Cardiac fibroblast (primary cell): ENCODE data around the gene SAA4.
"Not testable (repeated sequence)": the region's sequence is repeated elsewhere in the genome, so short reads cannot be mapped to it uniquely, and the experiment has no call there.

Experiments
- DNase-seq, 2 donors: peaks; one replicate each; pipeline versions ENCODE4 v3.0.0 to v3.0.0-alpha.2; 2010; ENCODE audit warnings: low read depth in 2 of 2
- H3K4me3 ChIP-seq, 2 donors: replicated peaks in 1 of 2; 1 replicate in 1 of 2; 2 replicates in 1 of 2; pipeline ENCODE4 v1.5.1; 2011; ENCODE audit warnings: low read depth in 2 of 2, low read length in 2 of 2, mild to moderate bottlenecking in 2 of 2, moderate library complexity in 1 of 2
- TF ChIP-seq, protein P1 (sequence below): IDR thresholded peaks from one replicate; pipeline ENCODE4 v1.5.1; 2011; ENCODE audit warnings: low read depth, mild to moderate bottlenecking, low read length, inconsistent platforms

SAA4 gene

DNA sequence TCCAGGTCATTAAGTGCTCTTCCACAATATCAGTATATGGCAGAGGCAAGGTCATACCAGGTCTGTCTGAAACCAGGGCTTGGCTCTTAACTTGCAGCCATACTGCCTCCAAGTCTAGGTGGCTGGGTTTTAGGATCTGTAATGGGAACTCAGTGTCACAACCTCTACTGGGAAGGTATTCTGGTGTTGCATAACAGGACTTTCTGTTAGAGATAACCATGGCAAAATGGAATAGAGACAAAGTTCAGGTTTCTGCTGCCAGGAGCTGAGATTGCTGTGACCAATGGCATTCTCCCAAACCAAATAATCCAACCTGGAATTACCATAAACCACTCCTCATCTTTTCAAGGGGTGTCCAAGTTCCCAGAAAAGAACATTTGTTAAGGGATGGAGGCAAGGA lies 22.7 kb upstream of the SAA4 start:
- no peak for DNase-seq
- TF ChIP-seq, protein P1, sequence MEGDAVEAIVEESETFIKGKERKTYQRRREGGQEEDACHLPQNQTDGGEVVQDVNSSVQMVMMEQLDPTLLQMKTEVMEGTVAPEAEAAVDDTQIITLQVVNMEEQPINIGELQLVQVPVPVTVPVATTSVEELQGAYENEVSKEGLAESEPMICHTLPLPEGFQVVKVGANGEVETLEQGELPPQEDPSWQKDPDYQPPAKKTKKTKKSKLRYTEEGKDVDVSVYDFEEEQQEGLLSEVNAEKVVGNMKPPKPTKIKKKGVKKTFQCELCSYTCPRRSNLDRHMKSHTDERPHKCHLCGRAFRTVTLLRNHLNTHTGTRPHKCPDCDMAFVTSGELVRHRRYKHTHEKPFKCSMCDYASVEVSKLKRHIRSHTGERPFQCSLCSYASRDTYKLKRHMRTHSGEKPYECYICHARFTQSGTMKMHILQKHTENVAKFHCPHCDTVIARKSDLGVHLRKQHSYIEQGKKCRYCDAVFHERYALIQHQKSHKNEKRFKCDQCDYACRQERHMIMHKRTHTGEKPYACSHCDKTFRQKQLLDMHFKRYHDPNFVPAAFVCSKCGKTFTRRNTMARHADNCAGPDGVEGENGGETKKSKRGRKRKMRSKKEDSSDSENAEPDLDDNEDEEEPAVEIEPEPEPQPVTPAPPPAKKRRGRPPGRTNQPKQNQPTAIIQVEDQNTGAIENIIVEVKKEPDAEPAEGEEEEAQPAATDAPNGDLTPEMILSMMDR, result no peak
- no peak overlapping the region for H3K4me3 ChIP-seq

DNA sequence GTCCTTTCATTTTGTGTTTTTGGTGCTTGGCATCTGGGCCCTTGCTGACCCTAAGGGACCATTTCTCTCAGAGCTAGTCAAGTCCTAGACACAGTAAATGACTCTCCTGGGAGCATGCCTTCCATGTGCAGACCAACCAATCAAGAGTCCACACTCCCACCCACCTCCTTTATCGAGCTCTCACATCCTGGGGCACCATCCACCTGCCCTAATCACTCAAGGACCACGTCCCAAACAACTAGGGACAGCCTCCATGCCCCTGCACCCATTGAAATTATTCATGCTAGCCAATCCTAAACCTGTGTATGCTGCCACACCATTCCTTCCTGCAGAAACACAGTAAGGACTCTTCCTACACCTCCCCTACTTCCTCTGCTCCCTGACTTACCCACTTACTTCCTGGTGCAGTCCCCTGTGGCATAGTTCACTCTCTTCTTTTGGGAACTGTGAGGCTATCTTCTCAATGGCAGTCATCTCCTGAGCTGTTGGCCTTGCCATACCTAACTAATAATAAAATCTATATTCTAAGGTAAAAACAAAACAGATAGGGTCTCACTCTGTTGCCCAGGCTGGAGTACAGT lies 18.3 kb upstream of the SAA4 start:
- no peak overlapping the region for H3K4me3 ChIP-seq
- TF ChIP-seq, protein P1, result no peak
- no peak for DNase-seq

DNA sequence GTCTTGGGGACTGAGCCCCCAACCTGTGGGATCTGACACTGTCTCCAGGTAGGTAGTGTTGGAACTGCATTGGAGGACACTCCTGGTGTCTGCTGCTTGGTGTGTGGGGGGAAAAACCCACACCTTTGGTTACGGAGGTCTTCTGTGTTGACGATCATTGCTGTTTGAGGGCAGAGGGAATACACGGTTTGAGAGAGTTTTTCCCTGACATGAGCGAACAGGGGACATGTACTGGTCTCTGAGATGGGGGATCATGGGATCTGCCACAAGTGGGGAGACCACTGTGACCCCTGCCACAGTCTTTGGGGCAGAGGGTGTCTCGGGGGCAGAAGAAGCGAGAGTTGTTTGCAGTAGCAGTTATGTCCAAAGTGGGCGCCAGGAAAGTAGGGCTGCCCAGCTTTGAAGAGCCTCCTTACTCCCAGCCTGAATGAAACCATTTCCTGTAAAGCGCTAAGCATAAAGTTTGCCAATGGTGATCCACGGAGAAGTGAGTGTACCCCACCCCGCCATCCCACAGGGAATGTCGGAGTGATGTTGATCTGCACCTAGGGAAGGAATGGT lies 17.3 kb upstream of the SAA4 start:
- no peak overlapping the region for H3K4me3 ChIP-seq
- DNase-seq, result no peak
- TF ChIP-seq, protein P1, result no peak

DNA sequence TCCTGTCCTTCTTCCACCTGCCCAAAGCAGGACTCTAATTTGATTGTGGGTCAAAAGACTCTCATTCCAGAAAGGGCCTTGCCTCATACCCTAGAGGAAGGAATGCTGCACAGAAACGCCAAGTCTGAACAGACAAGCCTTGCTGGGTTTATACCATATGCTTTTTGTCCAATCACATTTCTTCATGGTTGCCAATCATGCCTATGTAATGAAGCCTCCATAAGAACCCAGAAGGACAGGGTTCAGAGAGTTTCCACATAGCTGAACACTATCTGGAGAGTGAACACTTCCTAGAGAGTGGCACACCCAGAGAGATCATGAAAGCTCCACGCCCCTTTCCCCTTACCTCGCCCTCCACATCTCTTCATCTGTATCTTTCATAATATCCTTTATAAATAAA lies 16.6 kb upstream of the SAA4 start:
- TF ChIP-seq, protein P1, result no peak
- DNase-seq, result no peak

DNA sequence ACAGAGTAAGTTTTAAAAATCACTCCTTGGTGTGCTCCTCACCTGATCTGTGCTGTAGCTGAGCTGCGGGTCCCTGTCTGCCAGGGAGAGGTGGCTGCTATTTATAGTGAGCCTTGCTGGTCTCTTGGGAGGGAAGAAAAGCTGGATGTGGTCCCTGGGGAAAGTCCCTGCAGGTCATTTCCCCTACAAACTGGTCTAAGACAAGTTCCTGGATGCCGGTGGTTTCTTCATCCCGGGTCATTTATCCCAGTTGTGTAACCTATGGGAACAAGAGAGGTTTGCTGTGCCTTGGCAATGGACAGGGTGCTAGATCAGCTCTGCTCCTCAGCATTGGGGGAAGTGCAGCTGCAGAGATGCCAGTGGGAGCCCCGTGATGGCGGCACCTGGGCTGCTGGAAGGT lies 12.0 kb upstream of the SAA4 start, which contains the start of gene SAA2:
SAA2 (minus strand) TSS at position 108 of the 400 bp plus-strand sequence. CDS start 657 bp downstream, outside the sequence.
- peak in 1 of 2 donors; percentile 31 for DNase-seq
- H3K4me3 ChIP-seq, result no peak within 1 kb of the TSS
- TF ChIP-seq, protein P1, result no peak

More for the DNA sequence above, 16.6 kb upstream of the SAA4 start:
- H3K4me3 ChIP-seq, result no peak overlapping the region

DNA sequence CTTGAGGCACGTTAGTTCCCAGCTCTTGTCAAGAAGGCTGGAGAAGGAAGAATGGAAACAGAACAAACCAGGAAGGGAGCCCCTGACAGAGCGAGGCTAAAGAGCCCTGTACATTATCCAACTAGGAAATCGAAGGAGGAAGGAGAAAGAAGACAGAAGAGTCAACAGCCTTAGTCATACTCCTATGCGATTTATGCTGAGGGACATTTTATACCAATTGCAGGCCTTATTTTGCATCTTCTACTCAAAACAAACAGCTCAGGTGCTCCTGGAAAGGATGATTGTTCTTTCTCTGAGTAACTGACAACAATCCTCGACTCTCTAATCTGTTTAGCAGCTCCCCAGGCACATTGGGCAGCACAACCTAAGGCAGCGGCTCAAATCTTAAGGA lies 10.6 kb upstream of the SAA4 start:
- DNase-seq, result not testable (repeated sequence)

DNA sequence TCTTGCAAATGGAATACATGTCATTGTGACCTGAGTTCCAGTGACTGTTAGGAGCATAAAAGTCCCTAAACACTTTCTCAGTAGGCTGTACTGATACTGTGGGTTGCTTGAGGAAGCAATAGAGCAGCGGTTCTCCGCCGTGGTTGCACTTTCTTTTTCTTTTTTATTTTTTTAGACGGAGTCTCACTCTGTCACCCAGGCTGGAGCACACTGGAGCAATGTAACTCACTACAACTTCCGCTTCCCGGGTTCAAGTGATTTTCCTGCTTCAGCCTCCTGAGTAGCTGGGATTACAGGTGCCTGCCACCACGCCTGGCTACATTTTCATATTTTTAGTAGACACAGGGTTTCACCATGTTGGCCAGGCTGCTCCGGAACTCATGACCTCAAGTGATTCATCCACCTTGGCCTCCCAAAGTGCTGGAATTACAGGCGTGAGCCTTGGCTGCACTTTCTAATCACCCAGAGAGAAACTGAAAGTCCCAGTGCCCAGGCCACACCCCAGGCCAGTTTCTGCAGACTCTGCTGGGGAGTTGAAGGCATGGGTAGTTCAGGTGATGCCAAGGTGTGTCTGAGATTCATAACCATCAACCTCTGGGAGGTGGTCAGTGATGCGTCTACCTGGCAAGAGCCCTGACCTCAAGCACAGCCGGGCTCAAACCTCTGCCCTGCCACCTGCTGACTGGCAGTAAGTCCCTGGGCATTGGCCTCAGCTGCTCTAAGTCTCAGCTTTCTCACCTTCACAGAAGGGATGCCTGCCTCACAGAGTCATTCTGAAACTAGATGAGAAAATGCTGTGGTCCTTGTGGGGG lies 10.0 kb upstream of the SAA4 start:
- H3K4me3 ChIP-seq, DNase-seq: not testable (repeated sequence)

More for the DNA sequence above, 10.6 kb upstream of the SAA4 start:
- not testable (repeated sequence) for H3K4me3 ChIP-seq
